Measurements from ENCODE around the gene MYBPC1.
"Not testable (repeated sequence)": the region's sequence is repeated elsewhere in the genome, so short reads cannot be mapped to it uniquely, and the experiment has no call there.

Gene MYBPC1

GRCh38 chr12:101666052-101666728 lies 71.4 kb downstream of the MYBPC1 start:
- Histone ChIP-seq H3K36me3 (no peaks in the 10 kb centered on the region), H3K27me3 (no peaks in the 10 kb centered on the region), H3K4me3 (ENCODE audit: low read depth, low read length) (no peak overlapping the region), H3K4me1 (no peaks in the 10 kb centered on the region), H3K9me3 (no peaks in the 10 kb centered on the region)
- TF ChIP-seq, protein P1, sequence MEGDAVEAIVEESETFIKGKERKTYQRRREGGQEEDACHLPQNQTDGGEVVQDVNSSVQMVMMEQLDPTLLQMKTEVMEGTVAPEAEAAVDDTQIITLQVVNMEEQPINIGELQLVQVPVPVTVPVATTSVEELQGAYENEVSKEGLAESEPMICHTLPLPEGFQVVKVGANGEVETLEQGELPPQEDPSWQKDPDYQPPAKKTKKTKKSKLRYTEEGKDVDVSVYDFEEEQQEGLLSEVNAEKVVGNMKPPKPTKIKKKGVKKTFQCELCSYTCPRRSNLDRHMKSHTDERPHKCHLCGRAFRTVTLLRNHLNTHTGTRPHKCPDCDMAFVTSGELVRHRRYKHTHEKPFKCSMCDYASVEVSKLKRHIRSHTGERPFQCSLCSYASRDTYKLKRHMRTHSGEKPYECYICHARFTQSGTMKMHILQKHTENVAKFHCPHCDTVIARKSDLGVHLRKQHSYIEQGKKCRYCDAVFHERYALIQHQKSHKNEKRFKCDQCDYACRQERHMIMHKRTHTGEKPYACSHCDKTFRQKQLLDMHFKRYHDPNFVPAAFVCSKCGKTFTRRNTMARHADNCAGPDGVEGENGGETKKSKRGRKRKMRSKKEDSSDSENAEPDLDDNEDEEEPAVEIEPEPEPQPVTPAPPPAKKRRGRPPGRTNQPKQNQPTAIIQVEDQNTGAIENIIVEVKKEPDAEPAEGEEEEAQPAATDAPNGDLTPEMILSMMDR (IDR thresholded peaks at IDR 0.05; ENCODE audit: low read depth, low read length) = no peak
- no peak for DNase-seq

DNA sequence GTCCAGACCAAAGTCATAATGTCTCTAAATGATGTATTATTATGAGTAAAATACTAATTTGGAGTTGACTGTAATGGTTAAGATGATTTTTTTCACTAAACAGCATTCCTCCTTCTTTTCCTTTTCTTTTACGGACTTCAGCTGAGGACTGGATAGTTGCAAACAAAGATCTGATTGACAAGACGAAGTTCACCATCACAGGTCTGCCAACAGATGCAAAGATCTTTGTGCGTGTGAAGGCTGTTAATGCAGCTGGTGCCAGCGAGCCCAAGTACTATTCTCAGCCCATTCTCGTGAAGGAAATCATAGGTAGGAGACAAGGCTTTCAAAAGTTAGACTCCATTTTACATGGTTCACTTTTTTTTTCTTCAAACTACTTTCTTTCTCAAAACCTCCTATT lies 72.8 kb downstream of the MYBPC1 start:
- no peak for DNase-seq
- H3K36me3 ChIP-seq = no peaks in the 10 kb centered on the region
- no peak overlapping the region for H3K4me3 ChIP-seq (ENCODE audit: low read depth, low read length)
- H3K9me3 ChIP-seq = no peaks in the 10 kb centered on the region
- TF ChIP-seq, protein P1 (IDR thresholded peaks at IDR 0.05; ENCODE audit: low read depth, low read length) = no peak
- H3K27me3 ChIP-seq = no peaks in the 10 kb centered on the region
- H3K4me1 ChIP-seq = no peaks in the 10 kb centered on the region

GRCh38 chr12:101670007-101670671 lies 75.4 kb downstream of the MYBPC1 start:
- Histone ChIP-seq H3K9me3 (no peaks in the 10 kb centered on the region), H3K4me1 (no peaks in the 10 kb centered on the region), H3K27me3 (no peaks in the 10 kb centered on the region), H3K4me3 (ENCODE audit: low read depth, low read length) (no peak overlapping the region), H3K36me3 (no peaks in the 10 kb centered on the region)
- TF ChIP-seq, protein P1 (IDR thresholded peaks at IDR 0.05; ENCODE audit: low read depth, low read length) = peak; percentile 61
- peak; percentile 32 for DNase-seq

DNA sequence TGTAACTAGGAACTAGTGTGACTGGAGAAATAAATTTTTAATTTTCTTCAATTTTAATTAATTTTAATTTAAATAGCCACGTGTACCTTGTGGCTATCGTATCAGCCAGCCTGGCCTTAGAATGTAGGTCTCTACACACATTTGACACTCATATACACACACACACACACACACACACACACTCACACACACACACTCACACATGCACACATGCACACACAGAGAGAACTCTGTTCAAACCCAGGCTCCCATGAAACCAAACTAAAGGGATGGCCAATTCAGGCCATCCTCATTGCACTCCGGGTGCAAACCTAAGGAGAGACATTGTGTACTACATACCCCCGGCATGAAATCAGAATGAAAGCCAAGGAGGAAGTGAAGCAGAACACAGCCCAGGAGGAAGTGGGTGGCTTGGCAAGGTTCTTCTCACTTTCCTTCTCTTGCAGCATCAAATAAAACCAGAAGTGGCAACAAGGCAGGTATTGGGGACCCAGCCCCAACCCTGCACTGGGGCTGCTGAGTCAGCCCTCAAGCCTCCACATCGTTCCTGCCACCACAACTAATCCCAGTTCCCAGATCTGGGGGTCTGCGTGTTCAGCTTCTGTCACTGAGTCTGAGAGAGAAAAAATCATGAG lies 76.5 kb downstream of the MYBPC1 start:
- Histone ChIP-seq H3K36me3 (no peaks in the 10 kb centered on the region), H3K9me3 (no peaks in the 10 kb centered on the region), H3K4me1 (no peaks in the 10 kb centered on the region), H3K27me3 (no peaks in the 10 kb centered on the region), H3K4me3 (ENCODE audit: low read depth, low read length) (no peak overlapping the region)
- DNase-seq = no peak
- TF ChIP-seq, protein P1 (IDR thresholded peaks at IDR 0.05; ENCODE audit: low read depth, low read length) = no peak

GRCh38 chr12:101671833-101672232 lies 77.1 kb downstream of the MYBPC1 start:
- no peak for DNase-seq
- H3K4me1 ChIP-seq = no peaks in the 10 kb centered on the region
- TF ChIP-seq, protein P1 (IDR thresholded peaks at IDR 0.05; ENCODE audit: low read depth, low read length) = no peak

DNA sequence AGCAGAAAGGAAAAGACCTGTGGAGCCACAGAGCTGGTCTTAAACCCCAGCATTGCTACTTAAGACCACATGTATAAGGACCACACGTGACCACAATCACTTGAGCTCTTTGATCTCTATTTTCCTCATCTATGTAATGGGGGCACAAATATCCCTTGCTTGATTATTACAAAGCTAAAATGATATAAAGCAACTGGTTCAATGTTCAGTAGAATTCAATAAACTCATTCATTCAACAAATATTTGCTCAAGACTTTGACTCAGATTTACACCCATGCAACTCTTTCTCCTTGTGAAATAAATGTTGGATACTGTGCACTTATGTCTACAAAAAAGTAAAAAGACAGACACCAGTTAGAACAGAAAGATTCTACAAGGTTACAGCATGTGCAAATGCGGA lies 80.8 kb downstream of the MYBPC1 start:
- Histone ChIP-seq H3K9me3 (no peaks in the 10 kb centered on the region), H3K36me3 (no peaks in the 10 kb centered on the region), H3K4me1 (no peaks in the 10 kb centered on the region), H3K27me3 (no peaks in the 10 kb centered on the region), H3K4me3 (ENCODE audit: low read depth, low read length) (no peak overlapping the region)
- DNase-seq = no peak
- TF ChIP-seq, protein P1 (IDR thresholded peaks at IDR 0.05; ENCODE audit: low read depth, low read length) = no peak

More at GRCh38 chr12:101671833-101672232, 77.1 kb downstream of the MYBPC1 start:
- H3K36me3 ChIP-seq = no peaks in the 10 kb centered on the region
- H3K4me3 ChIP-seq (ENCODE audit: low read depth, low read length) = no peak overlapping the region
- H3K27me3 ChIP-seq = no peaks in the 10 kb centered on the region
- H3K9me3 ChIP-seq = no peaks in the 10 kb centered on the region

DNA sequence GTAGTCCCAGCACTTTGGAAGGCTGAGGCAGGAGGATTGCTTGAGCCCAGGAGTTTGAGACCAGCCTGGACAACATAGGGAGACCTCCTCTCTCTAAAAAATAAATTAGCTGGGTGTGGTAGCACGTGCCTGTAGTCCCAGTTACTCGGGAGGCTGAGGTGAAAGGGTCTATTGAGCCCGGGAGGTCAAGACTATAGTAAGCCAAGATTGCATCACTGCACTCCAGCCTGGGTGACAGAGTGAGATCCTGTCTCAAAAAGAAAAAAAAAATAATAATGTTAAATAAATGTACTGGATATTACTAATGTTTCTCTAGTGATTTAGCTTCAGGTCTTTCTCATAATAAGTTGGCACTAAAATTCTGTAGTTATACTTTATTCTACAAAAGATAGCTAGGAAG lies 81.7 kb downstream of the MYBPC1 start:
- not testable (repeated sequence) for H3K36me3 ChIP-seq; H3K4me3 ChIP-seq (ENCODE audit: low read depth, low read length); H3K4me1 ChIP-seq; DNase-seq; H3K9me3 ChIP-seq; H3K27me3 ChIP-seq
